RCC 7860 (cell line): Measurements from ENCODE around the gene CEND1.

ENCODE experiments used
- DNase-seq: peaks from one replicate; pipeline ENCODE4 v3.0.0-alpha.2; 2015; ENCODE audit warnings: low spot score
- FAIRE-seq: peaks from 2 replicates; lab custom pipeline; 2012; peaks lifted over from hg19 to GRCh38; lab: Jason Lieb, UNC

The CEND1 gene

DNA sequence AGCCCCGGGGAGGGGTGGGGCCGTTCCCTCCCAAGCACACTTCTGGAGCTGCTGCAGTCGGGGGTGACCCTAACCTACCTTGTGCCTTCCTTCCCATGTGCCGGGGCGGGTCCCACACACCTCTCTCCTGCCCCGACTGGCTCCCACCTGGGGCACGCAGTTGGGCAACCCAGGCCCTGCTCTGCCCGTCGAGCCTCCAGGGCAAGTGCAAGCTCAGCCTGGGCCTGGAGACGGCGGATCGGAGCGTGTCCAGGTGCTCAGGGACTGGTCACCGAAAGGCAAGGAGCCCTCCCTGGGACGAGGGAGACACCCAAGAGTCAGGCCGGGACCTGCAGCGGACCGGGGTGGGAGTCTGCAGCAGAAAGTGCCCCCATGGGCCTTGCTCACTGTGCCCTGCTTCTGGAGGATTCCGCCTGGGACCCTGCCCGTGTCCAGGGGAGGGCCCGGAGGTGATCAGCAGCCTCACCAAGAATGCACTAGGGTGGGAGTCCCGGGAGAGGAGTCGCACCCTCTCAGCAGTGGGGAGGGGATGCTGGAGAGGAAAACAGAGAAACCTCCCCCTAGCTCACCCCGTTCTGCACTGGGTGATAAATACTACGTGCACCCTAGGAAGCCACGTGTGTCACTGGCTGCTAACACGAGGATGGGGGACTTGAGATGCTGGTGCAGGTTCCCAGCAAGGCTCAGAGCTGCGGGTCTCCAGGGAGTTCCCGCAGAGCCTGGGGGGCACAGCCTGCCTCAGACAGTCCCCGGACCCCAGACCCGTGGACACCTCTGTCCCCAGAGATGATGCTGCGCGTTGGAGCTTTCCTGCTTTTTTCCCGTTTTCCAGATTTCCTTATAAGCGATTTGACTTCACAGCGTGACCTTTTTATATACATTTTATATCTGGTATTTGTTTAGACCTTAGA, 7.4 kb downstream of the CEND1 start:
- FAIRE-seq (no peak), DNase-seq (no peak)

DNA sequence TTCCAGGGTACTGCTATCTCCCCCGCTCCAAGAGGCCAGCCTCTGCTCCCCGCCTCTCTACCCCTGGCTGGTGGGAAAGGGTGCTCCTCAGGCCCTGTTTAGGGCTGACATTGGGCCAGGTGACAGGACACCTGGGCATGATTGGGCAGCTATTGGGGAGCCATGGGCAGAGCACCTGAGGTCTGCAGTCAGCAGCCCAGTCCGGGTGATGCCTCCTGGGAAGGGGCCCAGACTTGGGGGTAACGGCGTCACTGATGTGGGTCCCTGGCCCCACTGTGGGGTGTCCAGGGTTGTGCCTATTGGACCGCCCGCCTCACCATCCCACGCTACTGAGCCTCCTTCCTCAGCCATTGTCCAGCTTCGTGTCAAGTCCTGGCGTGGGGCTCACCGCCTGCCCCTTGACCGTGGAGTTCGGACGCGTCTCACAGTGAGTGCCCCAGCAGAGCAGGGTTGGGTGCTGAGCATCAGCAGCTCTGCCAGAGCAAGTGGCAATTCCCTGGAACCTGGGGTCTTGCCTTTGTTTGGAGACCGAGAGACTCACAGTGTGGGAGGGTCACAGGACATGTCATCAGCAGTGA, 9.8 kb downstream of the CEND1 start:
- DNase-seq, result no peak
- FAIRE-seq, result no peak

DNA sequence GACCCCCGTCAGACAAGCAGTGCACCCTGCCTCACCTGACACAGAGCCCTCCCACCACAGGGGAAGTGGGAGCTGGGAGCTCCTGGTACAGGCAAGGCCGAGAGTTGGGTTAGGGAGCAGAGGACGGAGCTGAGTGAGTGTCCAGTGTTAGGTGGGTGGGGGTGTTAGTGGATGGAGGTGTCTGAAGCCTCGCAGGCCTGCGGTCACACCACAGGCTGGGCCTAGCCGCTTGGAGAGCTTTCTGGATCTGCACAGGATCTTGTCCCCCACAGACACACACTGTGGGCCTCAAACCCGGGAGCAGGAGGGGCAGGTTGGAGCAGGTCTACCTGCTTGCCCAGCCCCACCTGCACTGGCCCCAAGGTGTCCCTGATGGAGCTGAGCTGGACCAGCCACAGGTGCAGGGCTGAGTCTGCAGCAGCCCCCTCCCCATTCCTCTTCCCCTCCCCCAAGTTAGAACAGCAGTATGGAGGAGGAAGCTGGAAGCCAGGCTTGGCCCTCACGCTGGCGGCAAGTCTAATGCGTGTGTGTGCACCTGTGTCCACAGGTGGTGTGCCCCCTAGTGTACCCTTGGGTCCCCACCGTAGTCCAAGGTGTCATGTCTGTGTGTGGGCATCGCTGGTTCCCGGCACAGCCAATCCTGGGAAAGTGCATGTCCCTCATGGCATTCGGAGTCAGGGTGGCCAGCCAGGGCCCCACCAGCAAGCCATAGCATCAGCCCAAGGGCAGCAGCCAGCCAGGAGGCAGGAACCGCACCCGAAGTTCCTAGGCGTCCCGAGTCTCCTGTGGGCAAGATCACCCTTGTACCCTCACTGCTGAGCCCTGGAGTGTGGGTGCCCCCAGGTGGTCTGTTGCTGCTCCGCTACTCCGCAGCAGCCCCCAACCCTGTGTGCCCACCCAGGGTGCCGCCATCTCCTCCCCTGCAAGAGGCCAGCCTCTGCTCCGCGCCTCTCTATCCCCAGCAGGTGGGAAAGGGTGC, 10.6 kb downstream of the CEND1 start:
- FAIRE-seq (no peak), DNase-seq (no peak)

DNA sequence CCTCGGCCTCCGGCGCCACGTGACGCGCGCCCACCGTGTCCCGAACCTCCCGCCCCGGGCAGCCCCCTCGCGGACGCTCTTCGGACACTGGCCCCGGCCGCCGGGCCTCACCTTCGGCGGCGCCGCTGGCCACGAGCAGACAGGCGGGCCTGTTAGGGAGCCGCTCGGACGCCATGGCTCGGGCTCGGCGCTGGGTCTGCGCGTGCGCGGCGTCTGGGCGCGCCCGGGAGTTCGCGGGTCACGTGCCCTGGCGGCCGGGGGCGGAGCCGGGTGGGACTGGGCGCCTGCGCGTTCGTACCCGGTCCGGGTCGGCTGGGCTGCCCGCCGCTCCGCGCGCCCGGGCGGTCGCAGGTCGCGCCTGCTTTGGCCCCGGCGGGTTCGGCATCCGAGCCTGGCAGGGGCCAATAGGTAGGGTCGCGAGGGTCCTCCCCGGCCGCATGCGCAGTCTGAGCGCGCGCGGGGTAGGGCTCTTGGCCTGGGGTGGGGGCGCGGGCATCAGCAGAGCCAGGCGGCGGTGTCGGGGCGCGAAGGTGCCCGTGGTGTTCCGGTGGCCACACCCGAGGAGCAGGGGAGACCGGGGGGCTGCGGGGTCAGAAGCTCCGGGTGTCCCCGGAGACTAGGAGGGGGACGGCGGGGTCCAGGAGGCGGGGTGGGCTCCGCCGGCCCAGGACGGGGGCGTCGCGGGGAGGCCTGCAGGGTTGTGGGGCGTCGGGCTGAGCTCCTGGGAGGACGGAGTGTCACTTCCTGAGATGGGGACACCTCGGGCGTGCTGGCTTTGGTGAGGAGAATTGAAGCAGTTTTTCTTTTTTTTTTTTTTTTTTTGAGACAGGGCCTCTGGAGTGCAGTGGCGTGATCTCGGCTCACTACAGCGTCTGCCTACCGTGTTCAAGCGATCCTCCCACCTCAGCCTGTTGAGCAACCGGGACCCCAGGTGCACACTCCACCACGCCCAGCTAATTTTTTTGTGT, 12.3 kb downstream of the CEND1 start, which contains the start of gene GATD1:
TSS of gene GATD1 (minus strand) at position 200 of the 968 bp plus-strand sequence. CDS start at position 175, 25 bp downstream.
- peak; percentile 64 for DNase-seq
- no peak for FAIRE-seq

DNA sequence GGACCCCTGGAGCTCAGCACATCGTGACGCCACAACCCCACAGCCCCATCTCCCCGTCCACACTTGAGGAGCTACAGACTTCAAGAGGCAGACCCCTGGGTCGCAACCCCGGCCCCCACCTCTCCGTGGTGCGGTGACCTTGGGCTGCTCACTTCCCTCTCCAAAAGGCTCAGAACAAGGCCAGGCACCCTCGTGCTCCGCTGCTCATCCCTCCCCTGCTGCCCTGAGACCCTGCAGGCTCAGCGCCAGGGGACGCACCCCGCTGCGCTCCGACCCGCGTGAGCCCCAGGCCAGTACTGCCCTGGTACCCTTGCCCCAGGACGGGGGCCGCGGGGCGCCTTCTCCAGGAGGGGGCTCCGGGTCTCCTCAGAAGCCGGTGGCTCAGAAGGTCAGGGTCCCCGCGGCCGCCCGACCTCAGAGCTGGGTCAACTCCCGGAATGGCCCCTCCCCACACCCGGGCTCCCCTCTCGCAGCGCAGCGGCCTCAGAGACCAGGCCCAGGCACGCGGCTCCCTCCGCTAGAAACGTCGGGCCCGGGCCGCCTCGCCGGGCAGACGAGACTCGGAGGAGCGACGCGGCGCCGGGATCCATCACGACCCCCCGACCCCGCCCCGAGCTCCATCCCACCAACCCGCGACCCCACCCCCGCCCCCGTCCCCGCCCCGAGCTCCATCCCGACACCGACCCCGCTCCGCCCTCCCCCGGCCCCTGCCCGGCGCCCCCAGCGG, 13.2 kb downstream of the CEND1 start:
- FAIRE-seq (no peak), DNase-seq (no peak)

DNA sequence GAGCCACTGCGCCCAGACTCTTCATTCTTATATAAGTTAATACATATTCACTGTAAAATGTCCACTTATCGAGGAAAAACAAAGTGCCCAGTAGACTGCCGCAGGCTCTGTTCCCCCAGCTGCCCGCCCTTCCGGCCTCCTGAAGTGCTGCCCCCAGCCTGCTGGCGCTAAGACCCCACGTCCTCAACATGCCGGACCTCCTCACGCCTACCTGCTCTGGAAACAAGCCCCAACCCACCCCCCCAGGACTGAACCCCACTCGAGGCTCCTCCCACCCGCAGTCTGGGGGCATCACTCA, 13.7 kb downstream of the CEND1 start:
- no peak for FAIRE-seq
- no peak for DNase-seq

DNA sequence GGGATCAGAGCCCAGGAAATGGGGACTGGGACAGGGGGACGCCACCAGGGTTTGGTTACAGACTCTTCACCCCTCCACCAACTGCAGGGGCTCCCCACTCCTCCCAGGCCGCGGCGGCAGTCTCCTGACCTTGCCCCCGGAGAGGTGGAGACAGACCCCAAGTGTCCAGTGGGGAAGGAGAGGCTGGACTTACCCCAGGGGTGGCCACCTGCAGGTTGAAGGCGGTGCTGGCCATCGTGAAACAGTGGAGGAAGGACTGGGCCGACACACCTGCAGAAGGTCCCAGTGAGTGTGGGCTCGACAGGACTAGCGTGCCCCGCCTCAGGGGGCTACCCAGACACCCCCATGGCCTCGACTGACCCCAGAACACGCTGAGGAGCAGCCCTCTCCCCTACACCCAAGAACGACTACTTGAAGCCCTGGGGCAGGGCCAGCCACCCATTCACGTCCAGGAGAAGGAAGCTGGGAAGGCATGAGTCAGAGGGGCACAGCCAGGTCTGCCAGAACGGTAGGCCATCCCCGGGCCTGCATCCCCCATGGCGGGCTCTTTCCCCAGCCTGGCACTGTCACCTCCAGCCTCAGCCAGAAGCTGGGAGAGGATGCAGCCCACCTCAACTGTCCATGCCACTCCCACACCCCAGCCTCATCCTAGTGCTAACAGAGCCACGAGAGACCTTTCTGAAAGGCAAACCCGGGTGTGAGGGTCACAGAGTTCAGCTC, 14.9 kb downstream of the CEND1 start:
- FAIRE-seq, result no peak
- no peak for DNase-seq

DNA sequence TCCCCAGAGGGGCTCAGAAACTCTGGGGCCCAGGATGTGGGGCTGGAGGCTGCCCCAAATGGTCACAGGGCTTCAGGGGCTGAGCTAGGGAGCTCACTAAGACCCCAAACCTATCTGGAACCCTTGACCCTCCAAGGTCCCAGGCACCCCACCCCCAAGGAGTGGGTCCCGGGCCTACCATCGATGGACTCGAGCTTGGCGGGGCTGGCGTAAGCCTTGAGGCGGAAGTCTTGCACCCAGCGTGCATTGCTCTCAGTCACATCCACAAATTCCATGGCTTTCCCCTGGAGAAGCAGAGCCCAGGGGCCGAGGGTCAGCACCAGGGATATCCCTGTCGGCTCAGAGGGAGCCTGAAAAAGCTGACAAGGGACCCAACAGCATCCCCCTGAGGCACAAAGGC, 16.1 kb downstream of the CEND1 start:
- FAIRE-seq, result no peak

DNA sequence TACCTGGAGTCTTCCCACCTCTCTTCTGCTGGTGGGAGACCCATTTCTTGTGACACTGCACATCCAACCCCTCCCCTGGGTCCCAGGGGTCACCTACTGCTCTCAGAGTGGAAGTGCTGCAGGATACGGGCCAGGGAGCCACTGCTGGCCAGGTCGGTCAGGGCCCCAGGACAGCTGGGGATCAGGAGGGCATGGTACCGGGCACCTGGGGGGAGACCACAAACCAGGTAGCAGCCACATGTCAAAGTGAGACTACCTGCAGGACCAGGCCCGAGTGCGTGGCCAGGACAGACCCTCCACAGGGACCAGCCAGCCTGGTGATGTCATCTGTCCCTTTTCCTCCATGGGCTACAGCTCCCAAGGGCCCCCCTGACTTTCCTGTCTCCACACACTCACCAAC, 16.5 kb downstream of the CEND1 start:
- DNase-seq, result no peak
- no peak for FAIRE-seq

More for the DNA sequence above, 16.1 kb downstream of the CEND1 start:
- no peak for DNase-seq

DNA sequence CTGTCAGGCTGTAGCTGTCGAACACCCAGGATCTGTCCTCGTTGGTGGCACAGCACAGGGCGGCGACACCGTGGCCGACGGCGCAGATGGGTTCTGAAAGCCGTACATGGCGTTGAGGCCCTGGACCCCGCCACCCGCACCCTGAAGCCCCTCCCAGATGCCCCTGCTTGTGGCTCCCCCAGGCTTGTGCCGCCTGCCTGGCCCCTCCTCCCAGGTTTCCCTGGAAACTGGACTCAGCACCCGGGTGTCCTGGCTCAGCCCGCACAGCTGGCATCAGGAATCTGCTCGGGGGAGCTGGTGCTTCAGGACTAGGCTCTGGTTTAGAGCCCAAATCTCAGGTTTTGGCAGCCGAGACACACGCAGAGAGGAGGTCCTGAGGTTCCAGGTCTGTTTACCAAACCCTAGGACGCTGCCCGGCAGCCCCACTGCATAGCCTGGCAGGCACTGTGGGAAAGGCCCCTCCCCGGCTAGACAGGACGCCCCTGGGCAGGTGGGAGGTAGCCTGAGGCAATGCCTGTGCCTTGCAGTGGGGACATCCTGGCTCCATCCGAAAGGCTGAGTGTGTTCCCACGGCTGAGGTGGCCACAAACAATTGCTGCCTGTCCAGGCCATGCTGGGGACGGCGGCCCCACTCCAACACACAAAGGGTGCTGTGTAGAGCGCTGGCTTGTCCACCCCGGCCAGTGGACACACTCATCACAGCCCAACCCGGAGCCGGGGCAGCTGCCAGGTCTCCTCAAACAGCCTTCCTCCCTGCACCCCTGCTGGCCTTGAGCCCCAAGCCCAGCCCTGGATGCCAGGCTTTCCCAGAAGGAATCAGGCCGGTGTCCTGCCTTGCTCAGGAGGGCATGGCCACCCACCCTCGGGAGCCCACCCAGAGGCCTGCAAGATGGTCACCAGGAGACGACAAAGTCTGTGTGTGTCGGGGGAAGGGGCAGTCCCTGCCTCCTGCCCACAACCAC, 17.2 kb downstream of the CEND1 start:
- DNase-seq (no peak), FAIRE-seq (no peak)

DNA sequence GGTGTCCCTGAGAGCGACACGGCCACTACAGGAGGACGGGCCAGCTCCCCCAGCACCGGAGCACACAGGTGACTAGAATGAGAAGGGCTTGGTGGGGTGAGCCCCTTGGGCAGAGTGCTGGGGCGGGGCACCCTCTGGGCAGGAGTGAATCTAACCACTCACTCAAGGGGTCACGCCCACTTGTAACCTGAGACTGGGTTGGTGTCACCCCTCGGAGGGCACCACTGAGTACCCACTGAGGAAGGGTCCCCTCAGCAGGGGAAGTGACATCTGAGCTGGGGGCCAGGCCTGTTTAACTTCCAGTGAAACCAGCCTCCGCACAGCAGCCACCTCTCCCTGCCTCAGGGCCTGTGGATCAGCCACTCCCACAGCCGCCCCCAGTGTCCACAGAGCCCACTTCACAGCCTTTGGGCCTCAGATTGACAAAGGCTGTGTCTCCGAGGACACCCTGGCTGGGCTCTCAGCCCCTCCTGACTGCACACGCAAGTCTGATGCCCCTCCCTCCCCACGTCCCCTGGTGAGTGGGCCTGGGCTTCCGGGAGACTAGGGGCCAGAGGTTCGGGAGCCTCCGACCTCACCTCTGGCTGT, 18.2 kb downstream of the CEND1 start:
- FAIRE-seq (no peak), DNase-seq (no peak)

DNA sequence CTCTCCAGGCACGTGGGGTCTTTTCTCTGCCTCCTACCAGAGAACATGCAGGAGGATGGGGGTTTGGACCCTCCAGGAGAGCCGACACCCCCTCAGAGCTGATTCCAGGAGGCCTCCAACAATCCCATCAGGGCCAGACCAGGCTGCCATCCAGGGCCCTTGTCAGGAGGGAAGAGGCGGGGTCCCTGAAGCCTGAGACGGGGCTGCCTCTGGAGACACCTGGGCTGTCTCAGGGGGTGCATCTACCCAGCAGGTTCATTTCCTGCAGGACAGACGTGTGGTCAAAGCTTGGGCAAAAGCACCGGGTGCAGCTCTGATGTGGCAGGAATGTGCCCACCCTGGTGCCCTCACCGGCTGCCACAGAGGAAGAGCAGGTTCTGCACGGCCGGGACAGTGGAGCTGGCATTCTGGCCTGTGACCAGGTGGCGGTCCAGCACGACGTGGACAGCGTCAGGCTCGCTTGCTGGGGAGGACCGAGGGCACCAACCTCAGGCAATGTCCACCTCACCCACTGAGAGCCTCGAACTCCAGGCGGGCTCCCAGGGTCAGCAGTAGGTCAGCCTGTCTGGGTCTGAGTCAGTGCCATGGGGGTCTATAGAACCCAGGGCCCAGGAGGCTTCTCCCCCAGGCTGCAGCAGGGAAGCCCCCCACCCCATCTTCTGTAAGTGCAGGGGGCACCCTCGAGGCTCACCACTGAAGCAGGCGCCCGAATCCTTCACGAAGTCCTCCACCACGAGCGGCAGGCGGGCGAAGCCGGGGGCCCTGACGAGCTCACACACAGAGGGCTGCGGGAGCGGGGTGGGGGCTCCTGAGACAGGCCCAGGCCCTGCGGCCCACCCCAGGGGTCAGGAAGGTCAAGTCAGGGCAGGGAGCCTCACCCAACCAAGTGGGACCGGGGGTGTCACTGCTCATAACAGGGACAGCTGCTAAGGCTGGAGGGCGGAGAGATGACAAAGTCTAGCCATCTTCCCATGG, 19.0 kb downstream of the CEND1 start:
- no peak for FAIRE-seq
- no peak for DNase-seq

DNA sequence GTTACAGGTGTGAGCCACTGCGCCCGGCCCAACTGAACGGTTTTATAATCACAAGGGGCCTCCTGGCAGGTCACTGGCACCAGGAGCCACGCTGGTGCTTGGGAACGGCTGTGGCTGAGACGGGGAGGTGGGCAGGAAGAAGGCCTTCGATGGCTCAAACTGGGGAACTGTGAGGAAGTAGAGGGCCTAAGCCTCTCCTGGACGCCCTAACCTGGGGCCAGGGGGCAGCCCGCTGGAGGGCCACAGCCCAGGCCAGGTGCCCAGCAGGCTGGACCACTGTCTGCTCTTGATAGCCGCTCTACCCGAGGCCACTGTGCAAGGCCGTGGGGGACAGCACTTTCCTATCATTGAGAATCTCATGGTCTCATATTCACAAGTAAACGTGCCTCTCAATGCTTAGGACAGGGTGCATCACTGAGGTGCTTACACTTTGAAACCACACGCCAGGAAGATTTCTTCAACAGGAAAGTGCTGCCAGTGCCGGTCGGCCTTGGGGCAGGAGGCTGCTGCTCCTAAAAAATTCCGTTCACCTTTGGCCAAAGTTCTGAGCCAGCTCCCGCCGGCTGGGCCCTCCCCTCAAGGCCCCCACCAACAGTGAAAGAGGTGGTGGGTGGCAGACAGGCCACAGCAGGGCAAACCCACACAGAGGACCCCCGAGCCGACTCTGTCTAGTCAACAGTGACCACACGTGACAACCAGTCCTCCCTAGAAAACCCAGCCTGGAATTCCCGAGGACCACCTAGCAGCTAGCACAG, 19.8 kb downstream of the CEND1 start:
- DNase-seq (no peak), FAIRE-seq (no peak)

DNA sequence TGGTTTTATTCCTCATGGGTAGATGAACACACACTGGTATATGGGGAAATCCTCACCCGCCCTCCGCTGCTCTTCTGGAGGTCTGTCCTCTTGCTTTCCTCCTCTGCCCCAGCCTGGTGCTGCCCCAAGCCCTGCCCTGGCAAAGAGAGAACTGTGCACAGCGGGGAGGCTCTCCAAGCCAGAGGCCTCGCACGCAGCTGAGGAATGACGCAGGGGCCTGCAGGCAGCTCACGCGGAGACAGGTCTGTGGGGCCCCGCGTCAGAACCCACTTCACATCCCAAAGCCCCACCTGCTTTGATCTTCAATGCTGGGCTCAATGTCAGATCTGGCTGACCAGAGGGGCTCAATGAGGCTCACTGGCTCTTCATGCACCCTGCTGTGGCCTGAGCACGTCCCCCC, 22.7 kb downstream of the CEND1 start:
- no peak for DNase-seq
- no peak for FAIRE-seq

DNA sequence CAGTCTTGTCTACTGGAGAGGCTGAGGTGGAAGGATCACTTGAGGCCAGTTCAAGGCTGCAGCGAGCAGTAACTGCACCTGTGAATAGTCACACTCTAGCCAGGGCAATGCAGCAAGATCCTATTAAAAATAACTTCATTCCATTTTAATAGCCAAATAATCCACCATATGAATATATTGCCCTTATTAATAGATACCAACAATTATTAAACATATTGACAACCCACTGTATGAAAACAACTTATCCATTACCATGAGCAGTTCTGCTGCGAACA, 23.0 kb downstream of the CEND1 start:
- DNase-seq (no peak), FAIRE-seq (no peak)
